Testis (tissue), 3 donors: Measurements from ENCODE around the gene LIPE. TPM values are rescaled to one million over a fixed set of nuclear protein-coding genes. Genes with fewer than 3 reads are reported as not detected.

ENCODE experiments used
- DNase-seq: peaks from one replicate; pipeline ENCODE4 v3.0.0-alpha.2; 2019
- H3K27ac ChIP-seq, 2 donors: fragments of 200-600 bp; sonication (generic); one replicate each; pipeline ENCODE4 v1.5.1; 2019
- H3K27me3 ChIP-seq: fragments of 200-600 bp; sonication (generic); one replicate; pipeline ENCODE4 v1.5.1; 2019
- H3K36me3 ChIP-seq: fragments of 200-600 bp; sonication (generic); one replicate; pipeline ENCODE4 v1.5.1; 2017; ENCODE audit warnings: low read depth; ENCODE audit errors: missing control alignments
- H3K4me1 ChIP-seq: fragments of 200-600 bp; sonication (generic); one replicate; pipeline ENCODE4 v1.5.1; 2019
- H3K4me3 ChIP-seq, 2 donors: fragments of 200-600 bp; sonication (generic); one replicate each; pipeline ENCODE4 v1.5.1; 2017 to 2019
- H3K9me3 ChIP-seq: fragments of 200-600 bp; sonication (generic); one replicate; pipeline ENCODE4 v1.5.1; 2017
- POLR2A ChIP-seq: fragments of 450-650 bp; IDR thresholded peaks from one replicate; pipeline ENCODE4 v1.6.1; 2017; ENCODE audit warnings: antibody characterized with exemption, mild to moderate bottlenecking, moderate library complexity
- WGBS, 2 donors: methylation state at CpG; one replicate each; pipeline ENCODE4 v1.1.5; 2018; 5-methylcytosine and 5-hydroxymethylcytosine counted together
- intact Hi-C: fragments of 100-400 bp; cut with DNase I; formaldehyde crosslinking; loops from one replicate; pipeline ENCODE4 v1.15.1; 2023; ENCODE audit warnings: low total_unique reads
- polyA plus RNA-seq: library from polyadenylated mRNA; stranded (reverse); fragments of 350-450 nt; fragmentation: Illumina TruSeq; extraction: RNeasy Lipid Tissue Mini Kit (QIAGEN cat#74804); gene quantifications from one replicate; pipeline ENCODE4 v1.2.3, GENCODE V29; 2014; ENCODE audit warnings: low read depth, low replicate concordance; ENCODE audit not compliant: insufficient read depth
- total RNA-seq, 2 donors: library from RNA; depleted of rRNA; stranded (reverse); fragments of >200 nt; gene quantifications; one replicate each; pipeline ENCODE4 v1.2.3, GENCODE V29; 2016
- TF ChIP-seq, protein P1 (sequence below), 3 experiments: fragments of 450-650 bp in 2 of 3; fragments of 200-600 bp in 1 of 3; sonication (generic) in 1 of 3; IDR thresholded peaks; one replicate each; pipeline ENCODE4 v1.5.1; 2016 to 2019; ENCODE audit warnings: antibody characterized with exemption in 3 of 3, mild to moderate bottlenecking in 2 of 3, moderate library complexity in 1 of 3

The LIPE gene
- total and polyA plus RNA-seq, 3 donors from 2014 or later = 49.2 to 131 (median 73.5) TPM

DNA sequence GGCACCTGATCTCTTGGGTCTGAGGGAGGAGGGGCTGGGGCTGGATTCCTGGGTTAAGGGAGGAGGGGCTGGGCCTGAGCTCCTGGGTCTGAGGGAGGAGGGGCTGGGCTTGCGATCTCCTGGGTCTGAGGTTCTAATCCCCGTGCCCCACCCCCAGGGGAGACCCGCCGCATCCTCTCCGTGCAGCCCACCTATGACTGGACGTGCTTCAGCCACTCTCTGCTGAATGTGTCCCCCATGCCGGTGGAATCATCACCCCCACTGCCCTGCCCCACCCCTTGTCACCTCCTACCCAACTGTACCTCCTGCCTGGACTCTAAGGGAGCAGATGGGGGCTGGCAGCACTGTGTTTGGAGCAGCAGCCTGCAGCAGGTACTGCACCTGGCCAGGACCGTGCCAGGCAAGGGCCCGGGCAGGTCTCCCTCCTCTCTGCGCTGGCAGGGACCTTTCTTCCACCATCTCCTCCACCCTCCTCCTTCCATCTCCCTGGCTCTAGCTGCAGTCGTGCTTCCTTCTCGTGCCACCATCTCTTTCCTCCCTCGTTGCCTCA, 64.2 kb downstream of the LIPE start:
- Histone ChIP-seq H3K36me3 (no peaks in the 10 kb centered on the region), H3K27me3 (no peaks in the 10 kb centered on the region), H3K27ac (no peak overlapping the region), H3K4me3 (no peak overlapping the region), H3K9me3 (no peaks in the 10 kb centered on the region), H3K4me1 (peaks cover 16% of the 10 kb centered on the region)
- 91 to 93% methylated on average over 9 to 13 of the region's 13 CpGs for WGBS, 2 donors
- intact Hi-C loops = no loop called here
- no peak for DNase-seq
- TF ChIP-seq, protein P1, sequence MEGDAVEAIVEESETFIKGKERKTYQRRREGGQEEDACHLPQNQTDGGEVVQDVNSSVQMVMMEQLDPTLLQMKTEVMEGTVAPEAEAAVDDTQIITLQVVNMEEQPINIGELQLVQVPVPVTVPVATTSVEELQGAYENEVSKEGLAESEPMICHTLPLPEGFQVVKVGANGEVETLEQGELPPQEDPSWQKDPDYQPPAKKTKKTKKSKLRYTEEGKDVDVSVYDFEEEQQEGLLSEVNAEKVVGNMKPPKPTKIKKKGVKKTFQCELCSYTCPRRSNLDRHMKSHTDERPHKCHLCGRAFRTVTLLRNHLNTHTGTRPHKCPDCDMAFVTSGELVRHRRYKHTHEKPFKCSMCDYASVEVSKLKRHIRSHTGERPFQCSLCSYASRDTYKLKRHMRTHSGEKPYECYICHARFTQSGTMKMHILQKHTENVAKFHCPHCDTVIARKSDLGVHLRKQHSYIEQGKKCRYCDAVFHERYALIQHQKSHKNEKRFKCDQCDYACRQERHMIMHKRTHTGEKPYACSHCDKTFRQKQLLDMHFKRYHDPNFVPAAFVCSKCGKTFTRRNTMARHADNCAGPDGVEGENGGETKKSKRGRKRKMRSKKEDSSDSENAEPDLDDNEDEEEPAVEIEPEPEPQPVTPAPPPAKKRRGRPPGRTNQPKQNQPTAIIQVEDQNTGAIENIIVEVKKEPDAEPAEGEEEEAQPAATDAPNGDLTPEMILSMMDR (IDR thresholded peaks at IDR 0.05) = no peak

DNA sequence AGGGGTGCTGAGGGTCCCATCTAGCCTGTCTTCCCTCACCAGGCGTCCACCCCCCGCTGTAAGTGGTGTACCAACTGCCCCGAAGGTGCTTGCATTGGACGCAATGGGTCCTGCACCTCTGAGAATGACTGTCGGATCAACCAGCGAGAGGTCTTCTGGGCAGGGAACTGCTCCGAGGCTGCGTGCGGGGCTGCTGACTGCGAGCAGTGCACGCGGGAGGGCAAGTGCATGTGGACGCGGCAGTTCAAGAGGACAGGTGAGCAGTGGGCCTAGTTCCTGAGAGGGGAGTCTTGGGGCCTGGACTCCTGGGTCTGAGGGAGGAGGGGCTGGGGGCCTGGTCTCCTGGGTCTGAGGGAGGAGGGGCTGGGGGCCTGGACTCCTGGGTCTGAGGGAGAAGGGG, 64.8 kb downstream of the LIPE start:
- intact Hi-C loops = no loop called here
- Histone ChIP-seq H3K27ac (no peak overlapping the region), H3K9me3 (no peaks in the 10 kb centered on the region), H3K36me3 (no peaks in the 10 kb centered on the region), H3K27me3 (no peaks in the 10 kb centered on the region), H3K4me1 (peaks cover 19% of the 10 kb centered on the region), H3K4me3 (no peak overlapping the region)
- TF ChIP-seq, protein P1 (IDR thresholded peaks at IDR 0.05) = no peak
- no peak for TF ChIP-seq POLR2A
- 94 to 99% methylated on average over 12 to 14 of the region's 14 CpGs for WGBS, 2 donors
- no peak for DNase-seq

DNA sequence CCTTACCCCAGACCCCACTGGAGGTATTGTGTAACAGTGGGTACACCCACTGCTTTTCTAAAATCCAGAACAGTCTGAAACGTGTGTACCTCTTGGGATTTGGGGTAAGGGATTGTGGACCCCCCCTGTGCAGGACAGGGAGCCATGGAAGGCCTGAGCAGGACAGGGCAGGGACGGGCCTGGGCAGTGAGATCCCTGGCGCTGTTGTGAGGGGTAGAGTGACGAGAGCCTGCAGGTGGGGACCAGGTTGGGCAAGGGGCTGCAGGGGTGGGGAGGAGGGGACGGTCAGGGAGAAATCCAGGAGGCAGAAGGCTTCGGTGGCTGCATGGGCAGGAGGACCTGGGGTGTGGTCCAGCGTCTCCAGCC, 65.7 kb downstream of the LIPE start:
- H3K27me3 ChIP-seq = no peaks in the 10 kb centered on the region
- TF ChIP-seq POLR2A = no peak
- TF ChIP-seq, protein P1 (IDR thresholded peaks at IDR 0.05) = no peak
- H3K4me1 ChIP-seq = peaks cover 19% of the 10 kb centered on the region
- no peaks in the 10 kb centered on the region for H3K36me3 ChIP-seq
- DNase-seq = no peak
- no peaks in the 10 kb centered on the region for H3K9me3 ChIP-seq
- WGBS, 2 donors = 89 to 97% methylated on average over 7 of the region's 7 CpGs
- no peak overlapping the region for H3K4me3 ChIP-seq
- intact Hi-C loops = no loop called here
- no peak overlapping the region for H3K27ac ChIP-seq

DNA sequence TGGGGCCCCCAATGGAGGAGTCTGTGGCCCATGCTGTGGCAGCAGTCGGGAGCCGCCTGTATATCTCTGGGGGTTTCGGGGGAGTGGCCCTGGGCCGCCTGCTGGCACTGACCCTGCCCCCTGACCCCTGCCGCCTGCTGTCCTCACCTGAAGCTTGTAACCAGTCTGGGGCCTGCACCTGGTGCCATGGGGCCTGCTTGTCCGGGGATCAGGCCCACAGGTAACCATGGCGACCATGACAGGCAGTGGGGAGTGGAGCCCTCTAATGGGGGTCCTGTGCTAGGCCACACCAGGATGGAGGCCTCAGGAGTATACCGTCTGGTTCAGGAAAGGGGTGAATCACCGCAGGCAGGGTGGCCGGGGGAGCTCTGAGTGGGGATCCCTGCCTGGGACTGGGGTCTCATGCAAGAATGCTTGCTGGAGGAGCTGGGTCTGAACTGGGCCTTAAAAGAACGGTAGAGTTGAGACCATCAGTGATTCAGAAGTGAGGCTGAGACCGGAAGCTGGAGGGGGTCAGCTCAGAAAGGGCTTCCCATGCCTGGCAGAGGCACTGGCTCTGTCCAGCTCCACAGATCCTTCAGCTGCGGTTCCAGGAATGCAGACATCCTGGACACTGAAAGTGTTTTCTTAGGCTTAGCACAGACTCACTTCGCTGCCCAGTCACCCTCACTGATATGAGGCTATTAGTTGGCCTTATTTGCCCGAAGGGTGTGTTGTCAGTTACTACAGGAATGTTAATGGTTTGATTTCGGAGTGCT, 66.2 kb downstream of the LIPE start:
- no peaks in the 10 kb centered on the region for H3K9me3 ChIP-seq
- DNase-seq = no peak
- no peak overlapping the region for H3K27ac ChIP-seq
- peaks cover 19% of the 10 kb centered on the region for H3K4me1 ChIP-seq
- H3K27me3 ChIP-seq = no peaks in the 10 kb centered on the region
- TF ChIP-seq POLR2A = no peak
- 81 to 93% methylated on average over 14 to 16 of the region's 16 CpGs for WGBS, 2 donors
- H3K36me3 ChIP-seq = no peaks in the 10 kb centered on the region
- no peak overlapping the region for H3K4me3 ChIP-seq
- intact Hi-C loops = no loop called here

DNA sequence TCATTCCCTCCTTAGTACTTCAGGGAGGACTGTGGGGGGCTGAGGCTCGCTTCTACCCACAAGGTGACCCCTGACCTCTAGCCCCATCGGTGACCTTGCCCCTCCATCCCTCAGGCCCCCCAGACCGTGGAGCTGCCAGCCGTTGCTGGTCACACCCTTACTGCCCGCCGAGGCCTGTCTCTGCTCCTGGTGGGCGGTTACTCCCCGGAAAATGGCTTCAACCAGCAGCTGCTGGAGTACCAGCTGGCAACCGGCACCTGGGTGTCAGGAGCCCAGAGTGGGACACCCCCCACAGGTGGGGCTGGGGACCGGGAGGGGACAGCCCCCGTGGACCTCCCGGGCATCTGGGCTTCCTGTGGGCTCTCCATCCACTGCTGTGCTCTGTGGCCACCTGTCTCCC, 69.9 kb downstream of the LIPE start:
- no peaks in the 10 kb centered on the region for H3K9me3 ChIP-seq
- no peak overlapping the region for H3K27ac ChIP-seq
- no peaks in the 10 kb centered on the region for H3K36me3 ChIP-seq
- H3K4me3 ChIP-seq = no peak overlapping the region
- no peaks in the 10 kb centered on the region for H3K27me3 ChIP-seq
- TF ChIP-seq, protein P1 (IDR thresholded peaks at IDR 0.05) = no peak
- TF ChIP-seq POLR2A = no peak
- intact Hi-C loops = no loop called here
- 85 to 93% methylated on average over 3 to 9 of the region's 12 CpGs for WGBS, 2 donors
- H3K4me1 ChIP-seq = peaks cover 19% of the 10 kb centered on the region
- no peak for DNase-seq
